ENCODE measurements around the gene USP15.

Gene USP15

DNA sequence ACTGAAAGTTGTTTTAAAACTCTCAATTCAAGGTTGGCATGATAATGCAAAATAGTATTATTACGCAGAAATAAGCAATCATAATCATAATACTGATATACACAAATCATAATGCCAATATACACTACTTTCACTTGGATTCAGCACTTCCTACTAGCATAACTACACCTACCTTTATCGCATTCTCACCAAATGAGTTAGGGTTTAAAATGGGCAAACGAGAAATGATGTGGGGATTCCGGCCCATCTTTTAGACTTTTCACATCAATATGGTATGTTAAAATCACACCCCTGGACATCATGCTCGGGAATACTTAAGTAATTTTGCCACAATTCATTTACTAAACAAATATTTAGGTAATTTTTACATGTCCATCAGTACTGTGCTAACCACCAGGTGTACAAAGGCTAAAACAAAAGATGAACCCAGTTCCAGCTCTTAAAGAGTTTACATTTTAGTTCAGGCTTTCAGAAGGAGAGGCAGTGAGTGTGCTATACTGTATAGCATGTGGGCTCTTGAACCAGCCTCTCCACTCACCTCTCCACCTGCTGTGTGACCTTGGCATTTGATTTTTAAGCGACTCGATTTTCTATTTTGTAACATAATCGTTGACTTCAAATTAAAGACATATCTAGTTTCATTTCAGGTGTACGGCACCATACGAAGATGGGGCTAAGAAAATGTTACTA, 1.1 kb upstream of the USP15 start:
- no peak for FAIRE-seq

DNA sequence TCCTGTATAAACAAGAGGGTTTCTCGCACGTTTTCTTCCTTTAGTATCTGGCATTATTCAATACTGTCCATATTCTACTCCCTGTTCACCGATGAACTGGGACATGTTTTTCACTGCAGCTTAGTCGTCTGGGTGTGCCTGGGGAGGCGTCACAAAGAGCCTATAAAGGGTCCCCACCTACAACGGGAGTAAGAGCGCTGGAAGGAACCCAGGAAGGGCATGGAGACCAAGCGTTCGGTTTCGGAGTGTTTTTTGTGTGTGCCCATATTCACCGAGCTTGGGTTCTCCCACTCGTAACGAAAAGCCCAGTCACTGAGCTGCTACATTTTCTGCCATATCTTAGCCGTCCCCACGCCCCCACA, 592 bp upstream of the USP15 start:
- FAIRE-seq: no peak

DNA sequence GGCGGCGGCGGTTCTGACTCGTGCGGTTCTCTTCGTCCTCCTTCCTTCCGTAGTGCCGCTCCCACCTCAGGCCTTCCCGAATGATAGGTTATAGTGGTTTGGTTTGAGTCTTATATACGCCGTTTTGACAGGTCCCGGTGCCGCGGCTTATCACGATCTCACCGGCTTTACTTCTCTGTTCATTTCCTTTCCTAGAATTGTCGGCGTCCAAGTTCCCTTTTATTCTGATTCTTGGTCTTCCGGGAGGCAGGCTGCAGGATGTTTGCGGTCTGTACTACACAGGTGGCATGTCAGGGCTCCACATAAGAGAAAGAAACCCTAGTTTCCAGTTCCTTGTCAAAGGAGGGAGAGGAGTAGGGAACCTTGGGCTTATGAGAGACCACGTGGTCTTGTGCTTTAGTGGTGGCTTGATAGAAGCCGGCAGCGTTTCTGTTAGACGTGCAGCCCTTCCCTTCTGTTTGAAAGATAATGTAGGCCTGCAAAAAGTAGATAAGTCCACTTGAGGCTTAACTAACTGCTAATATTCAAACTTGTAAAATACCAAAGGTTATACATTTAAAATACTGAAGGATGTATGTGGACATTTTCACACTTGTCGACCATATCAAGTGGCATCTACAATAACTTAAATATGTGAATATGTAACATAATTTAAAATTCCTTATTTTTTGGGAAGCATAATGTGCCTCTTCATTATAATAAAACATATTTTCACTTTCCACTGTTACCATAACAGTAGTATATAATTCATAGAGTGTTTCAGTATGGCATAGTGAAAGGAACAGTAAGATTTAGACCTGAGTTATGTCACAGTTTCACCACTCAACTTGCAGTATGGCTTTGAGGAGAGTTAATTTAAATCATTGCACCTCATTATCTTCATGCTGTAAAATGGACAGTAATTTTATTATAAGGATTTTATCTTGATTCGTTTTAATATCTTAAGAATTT, 804 bp downstream of the USP15 start:
- no peak for FAIRE-seq

GRCh38 chr12:62261876-62262517, 1.8 kb downstream of the USP15 start:
- no peak for FAIRE-seq

GRCh38 chr12:62263232-62263631, 3.0 kb downstream of the USP15 start:
- FAIRE-seq: no peak

DNA sequence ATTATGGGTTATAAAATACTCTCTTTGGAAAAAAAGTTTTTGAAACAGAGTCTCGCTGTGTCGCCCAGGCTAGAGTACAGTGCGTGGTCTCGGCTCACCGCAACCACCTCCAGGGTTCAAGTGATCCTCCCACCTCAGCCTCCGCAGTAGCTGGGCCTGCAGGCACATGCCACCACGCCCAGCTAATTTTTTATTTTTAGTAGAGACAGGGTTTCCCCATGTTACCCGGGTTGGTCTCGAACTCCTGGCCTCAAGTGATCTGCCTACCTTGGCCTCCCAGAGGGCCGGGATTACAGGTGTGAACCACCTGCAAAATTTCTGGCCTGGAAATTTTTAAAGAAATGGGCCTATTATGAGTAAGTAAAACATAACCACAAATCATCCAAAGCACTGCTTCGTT, 3.8 kb downstream of the USP15 start:
- no peak for FAIRE-seq

DNA sequence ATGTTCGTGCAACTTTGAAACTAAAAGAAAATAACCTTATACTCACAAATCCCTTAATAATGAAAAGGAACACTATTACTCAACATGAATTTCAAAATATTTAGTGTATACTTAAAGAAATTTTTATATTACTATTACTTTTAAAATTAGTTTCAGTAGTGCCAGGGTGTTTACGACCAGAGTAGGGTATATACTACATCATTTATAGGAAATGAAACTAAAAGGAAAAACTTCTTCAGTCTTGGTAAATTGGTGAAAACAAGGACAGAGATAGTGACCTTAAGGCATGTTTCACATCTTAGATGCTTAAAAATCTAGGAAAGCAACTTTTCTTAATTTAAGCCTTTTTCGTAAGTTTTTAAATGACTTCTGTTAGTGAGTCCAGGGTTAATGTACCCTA, 4.5 kb downstream of the USP15 start:
- FAIRE-seq: no peak

GRCh38 chr12:62265511-62265910, 5.3 kb downstream of the USP15 start:
- no peak for FAIRE-seq

GRCh38 chr12:62267026-62267425, 6.8 kb downstream of the USP15 start:
- FAIRE-seq: peak; percentile 6

DNA sequence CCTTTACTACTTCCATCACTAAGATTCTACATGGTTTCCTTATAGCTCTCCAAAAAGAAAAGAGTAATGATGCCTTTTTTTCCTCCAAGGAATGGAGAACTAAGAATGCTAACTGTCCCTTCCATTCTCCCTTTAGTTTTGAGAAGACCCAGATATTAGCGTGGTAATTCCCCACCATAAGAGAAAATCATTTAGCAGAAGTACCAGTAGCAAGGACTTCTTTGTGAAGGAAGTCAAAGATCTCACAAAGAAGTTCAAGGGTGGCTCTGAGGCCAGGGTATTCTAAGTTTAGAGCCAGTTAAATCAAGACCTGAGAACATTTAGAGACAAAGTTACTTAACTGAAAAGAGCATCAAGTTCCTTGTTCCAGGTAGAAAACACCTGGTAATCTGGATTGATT, 7.3 kb downstream of the USP15 start:
- FAIRE-seq: no peak

DNA sequence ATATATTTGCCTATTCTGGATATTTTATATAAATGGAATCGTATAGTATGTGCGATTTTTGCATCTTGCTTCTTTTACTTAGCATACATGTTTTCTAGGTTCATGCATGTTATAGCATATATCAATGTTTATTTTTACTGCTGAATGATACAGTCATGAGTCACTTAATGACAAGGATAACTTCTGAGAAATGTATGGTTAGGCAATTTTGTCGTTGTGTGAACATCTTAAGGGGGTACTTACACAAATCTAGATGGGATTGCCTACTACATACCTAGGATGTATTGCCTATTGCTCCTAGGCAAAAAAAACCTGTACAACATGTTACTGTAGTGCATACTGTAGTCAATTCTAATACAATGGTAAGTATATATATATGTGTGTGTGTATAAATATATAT, 8.8 kb downstream of the USP15 start:
- FAIRE-seq: no peak

DNA sequence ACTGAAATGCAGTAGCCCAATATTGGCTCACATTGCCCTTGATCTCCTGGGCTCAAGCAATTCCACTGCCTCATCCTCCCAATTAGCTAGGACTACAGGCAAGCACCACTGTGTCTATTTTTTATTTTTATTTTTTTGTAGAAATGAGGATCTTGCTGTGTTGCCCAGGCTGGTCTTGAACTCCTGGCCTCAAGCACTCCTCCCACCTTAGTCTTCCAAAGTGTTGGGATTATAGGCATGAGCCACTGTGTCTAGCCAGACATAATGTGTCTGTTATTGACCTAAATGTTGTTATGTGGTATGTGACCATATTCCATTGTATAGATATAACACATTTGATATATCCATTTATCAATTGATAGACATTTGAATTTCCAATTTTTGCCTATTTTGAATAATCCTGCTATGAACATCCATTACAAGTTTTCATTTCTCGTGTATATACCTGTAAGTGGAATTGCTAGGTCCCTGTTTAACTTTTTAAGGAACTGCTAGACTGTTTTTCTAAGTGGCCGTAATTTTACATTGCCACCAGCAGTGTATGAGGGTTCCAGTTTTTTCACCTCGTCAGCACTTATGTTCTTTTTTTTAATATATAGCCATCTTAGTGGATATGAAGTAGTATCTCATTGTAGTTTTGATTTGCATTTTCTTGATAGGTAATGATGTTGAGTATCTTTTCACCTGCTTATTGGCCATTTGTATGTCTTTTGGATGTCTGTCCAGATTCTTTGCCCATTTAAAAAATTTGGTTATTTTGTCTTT, 9.4 kb downstream of the USP15 start:
- FAIRE-seq: no peak

DNA sequence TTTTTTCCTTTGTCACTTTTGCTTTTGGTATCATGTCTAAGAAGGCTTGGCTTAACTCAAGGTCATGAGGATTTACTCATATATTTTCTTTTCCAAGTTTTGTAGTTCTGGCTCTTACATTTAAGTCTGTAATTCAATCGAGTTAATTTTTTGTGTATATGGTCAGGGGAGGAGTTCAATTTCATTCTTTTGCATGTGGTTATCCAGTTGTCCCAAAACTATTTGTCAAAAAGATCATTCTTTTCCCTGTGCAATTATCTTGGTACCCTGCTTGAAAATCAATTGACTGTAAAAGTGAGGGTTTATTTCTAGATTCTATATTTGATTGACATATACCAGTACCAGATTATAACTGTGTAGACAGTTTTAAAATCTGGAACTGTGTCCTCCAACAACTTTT, 10.2 kb downstream of the USP15 start:
- no peak for FAIRE-seq

DNA sequence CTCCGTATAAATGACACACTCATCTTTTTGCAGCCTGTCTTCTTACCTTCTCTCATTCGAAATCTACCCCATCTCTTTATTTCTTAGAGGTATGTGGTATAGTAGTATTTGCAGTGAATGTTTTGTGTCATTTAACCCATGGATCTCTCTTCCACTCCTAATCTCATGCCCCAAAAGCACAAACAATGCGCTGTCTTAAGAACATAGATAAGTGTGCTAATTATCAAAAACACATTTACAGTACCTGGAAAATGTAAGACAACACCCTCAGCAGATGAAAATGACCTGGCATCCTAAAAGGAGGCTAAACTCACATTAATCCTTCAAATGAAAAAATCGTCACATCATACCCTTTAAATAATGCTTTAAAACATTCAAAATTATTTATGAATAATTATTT, 10.7 kb downstream of the USP15 start:
- no peak for FAIRE-seq

GRCh38 chr12:62272936-62273552, 12.8 kb downstream of the USP15 start:
- FAIRE-seq: no peak

- peak; percentile 6 for FAIRE-seq
These were observed 13.6 kb downstream of the USP15 start for GRCh38 chr12:62273724-62274380.

DNA sequence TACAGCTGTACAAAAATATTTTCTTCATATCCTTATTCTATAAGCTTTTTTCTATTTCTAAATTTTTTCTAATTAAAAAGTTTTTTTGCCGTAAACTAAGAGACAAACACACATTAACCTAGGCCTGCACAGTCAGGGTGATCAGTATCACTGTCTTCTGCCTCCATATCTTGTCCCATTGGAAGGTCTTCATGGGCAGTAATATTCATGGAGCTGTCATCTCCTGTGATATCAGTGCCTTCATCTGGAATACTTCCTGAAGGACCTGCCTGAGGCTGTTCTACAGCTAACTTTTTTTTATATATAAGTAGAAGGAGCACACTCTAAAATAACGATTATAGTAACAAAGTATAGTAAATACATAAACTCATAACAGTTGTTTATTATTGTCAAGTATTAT, 17.8 kb downstream of the USP15 start:
- FAIRE-seq: no peak

GRCh38 chr12:62279058-62279457, 18.9 kb downstream of the USP15 start:
- no peak for FAIRE-seq

DNA sequence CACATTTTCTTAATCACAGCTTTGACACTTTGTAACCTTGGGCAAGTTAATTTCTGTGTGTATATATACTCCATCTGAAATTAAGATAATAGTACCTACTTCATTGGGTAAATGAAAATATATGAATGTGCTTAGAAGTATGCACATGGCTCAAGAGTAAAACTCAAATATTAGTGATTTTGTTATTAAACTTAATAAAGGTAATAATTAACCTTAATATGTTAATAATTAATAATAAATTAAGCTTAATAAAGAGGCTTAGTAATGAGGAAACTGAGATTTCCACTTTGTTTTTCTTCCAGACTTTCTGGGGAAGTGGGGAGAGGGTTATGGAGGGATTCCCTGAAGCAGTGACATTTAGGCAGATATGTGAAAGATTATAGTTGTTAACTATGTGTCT, 19.8 kb downstream of the USP15 start:
- FAIRE-seq: no peak

DNA sequence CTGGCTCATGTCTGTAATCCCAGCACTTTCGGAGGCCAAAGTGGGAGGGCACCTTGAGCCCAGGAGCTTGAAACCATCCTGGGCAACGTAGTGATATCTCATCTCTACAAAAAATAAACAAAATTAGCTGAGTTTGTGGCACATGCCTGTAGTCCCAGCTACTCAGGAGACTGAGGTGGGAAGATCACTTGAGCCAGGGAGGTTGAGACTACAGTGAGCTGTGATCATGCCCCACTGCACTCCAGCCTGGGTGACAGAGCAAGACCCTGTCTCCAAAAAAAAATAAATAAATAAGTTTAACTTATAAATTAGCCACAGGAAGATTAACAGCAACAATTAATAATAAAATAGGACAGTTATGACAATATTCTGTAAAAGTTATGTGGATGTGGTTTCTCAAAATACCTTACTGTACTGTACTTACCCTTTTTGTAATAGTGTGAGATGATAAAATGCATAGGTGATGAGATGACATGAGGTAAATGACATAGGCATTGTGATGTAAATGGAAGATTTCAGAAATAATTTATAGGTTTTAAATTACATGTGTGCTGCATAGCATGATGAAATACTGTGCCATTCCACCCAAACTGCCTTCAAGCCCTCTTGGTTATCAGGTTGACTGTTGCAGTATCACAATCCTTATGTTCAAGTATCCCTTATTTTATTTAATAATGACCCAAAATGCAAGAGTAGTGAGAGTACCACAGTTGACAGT, 22.0 kb downstream of the USP15 start:
- no peak for FAIRE-seq

DNA sequence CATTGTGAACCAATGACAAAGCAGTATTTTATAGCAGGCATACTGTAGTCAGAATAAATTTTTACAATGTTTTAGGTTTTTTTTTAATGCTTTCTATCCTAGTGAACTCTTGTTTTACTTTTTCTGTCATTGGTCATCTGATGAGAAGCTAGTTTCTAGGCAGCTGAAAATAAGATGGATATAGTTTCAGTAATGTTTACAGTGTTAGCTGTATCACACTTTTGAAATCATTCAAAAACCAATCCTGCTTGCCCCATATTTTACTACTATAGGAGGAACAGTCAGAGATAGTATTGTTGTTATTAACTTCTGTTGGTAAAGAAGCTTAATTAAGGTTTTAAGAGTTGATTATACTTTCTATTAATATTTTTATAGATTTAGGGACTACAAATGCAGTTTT, 24.5 kb downstream of the USP15 start:
- no peak for FAIRE-seq
